GM18873 (cell line): ENCODE measurements around the gene CCHCR1.
A peak's percentile ranks its signal among the peaks of the same experiment; 100 is the strongest.
"Not testable (repeated sequence)": the region's sequence is repeated elsewhere in the genome, so short reads cannot be mapped to it uniquely, and the experiment has no call there.

Experiments used
- ATAC-seq: cut with Tn5 transposase; IDR thresholded peaks from one replicate; pipeline ENCODE4 v1.9.1; 2021; ENCODE audit warnings: mild to moderate bottlenecking, moderate library complexity, moderate number of reproducible peaks; ENCODE audit not compliant: unreplicated experiment, low FRiP score

CCHCR1 gene

DNA sequence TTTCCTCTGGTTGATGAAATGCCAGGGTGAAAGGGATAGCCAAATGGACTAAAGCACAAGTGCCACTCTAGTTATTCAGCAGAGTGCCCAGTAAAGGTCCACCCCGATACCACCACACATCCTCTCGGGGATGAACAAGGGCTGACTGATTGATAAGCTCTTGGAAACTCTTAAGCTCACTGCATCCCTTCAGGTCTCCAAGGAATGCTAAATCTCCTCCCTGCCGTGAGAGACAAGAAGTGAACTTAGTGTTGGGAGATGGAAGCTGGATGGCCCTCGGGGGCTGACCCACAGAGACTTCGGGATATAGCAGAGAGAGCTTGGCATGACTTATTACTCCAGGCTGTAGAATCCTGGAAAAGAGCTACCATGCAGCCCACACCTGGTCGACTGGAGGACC lies 26.3 kb upstream of the CCHCR1 start:
- ATAC-seq: not testable (repeated sequence)

- ATAC-seq: not testable (repeated sequence)
Measured at GRCh38 chr6:31183287-31183686, 25.7 kb upstream of the CCHCR1 start.

DNA sequence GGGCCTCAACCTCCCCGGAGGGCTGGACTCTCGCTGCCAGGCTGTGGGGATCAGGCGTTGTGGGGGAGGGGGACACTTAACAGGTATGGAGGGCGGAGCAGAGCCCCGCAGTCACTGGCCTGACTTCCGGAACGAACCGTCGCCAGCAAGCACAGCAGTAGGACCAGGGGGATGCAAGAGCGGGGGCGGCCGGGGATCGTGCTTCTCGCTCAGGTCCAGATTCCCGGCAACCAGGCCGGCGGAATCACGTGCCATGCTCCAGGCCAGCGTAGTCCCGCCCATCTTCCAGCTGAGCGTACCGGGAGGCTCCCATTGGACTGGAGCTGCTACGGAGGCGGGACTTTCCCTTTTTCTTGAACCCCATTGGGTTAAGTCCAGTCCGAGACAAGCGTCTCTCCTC lies 22.9 kb upstream of the CCHCR1 start:
- no peak for ATAC-seq

DNA sequence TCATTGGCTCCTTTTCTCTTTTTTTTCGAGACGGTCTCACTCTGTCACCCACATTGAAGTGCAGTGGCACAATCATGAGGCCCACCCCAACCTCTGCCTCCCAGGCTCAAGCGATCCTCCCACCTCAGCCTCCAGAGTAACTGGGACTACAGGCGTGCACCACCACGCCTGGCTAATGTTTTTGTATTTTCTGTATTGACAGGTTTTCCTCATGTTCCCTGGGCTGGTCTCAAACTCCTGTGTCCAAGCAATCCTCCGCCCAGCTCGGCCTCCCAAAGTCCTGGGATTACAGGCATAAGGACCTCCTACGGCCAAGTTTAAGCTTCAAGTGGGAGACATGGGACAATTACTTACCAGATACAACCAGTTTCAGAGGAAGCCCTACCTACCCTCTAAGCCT lies 22.3 kb upstream of the CCHCR1 start:
- no peak for ATAC-seq

DNA sequence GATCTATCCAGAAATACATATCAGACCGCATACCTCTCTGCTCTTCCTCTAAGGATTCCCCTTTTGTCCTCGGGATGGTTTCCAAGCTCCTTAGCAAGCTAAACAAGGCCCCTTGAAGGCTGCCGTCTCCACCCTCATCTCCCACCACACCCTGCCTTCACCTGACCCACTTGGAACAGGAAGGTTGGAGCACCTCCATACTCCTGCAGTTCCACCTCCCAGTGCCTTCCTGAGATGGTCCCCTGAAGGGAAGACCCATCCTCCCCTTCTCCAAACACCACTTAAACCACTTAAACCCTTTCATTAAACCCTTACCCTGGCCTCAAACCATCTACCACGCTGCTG lies 21.4 kb upstream of the CCHCR1 start:
- no peak for ATAC-seq

DNA sequence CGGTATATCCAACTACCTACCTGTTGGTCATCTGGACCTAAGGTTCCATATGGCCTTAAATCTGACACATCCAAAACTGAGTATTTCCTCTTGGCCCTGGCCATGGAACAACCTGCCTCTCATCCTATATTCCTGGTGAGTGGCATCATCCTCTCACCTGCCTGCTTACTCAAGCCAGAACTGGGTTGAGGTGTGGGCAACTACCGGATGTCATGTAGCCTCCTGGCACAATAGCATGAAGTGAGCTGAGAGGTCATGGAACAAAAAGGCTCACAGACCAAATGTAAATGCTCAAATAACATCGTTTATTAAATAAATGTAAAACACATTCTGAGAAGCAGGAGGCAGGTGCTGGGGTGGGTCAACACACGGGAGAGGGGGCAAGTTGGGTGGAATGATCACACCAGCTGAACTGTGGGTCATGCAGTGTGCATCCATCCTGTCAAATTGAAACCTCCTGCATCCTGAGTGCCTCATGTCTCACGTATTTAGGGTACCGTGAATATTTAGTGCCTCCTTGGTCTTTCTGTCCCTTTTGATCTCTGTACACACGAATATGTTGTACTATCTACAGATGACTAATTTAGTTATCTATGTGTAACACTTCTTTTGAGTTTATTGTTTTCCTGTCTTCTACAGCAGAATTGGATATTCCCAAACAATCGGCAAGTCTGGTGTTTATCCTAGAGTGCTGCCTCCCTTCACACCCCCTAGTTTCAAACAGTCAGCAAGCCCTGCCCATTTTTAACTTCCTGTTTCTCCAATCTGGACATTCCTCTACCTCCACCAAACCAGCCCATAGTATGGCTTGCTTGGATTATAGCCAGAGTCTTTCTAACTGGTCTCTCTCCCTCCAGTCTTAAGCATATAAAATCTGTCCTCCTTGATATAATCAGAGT lies 20.8 kb upstream of the CCHCR1 start:
- ATAC-seq: no peak

DNA sequence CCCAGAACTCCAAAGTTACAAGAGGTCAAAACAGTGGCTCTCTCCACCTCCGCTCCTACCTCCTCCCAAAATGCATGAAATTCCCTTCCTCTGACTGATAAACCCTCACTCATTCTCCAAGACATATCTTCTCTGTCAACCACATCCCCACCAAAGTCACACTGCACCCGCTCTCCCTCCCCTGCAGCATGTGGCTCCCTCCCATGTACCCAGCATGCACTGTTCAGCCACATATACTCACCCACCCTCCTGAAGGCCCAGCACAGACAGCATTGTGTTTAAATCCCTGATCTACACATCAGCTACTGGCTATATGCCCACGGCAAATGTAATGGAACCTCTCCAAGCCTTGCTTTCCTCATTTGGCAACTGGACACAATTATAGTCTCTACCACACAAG lies 18.4 kb upstream of the CCHCR1 start:
- ATAC-seq: no peak

DNA sequence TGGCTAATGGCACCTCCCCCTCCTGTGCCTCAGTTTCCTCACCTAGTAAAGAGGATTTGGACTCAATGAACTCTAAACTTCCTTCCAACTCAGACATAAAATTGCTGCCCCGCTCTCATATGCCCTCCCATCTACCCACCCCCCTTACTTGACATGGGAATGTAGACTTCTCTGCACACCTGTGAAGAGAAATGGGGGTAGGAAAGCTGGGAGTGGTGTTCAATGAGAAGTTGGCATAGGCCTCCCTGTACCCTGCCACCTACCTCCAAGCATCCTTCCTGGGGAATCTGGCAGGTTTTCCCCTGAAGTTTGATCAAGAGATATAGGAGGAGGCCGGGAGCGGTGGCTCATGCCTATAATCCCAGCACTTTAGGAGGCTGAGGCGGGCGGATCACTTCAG lies 16.8 kb upstream of the CCHCR1 start:
- ATAC-seq: no peak

- no peak for ATAC-seq
Measured at GRCh38 chr6:31173406-31173805, 15.8 kb upstream of the CCHCR1 start.

DNA sequence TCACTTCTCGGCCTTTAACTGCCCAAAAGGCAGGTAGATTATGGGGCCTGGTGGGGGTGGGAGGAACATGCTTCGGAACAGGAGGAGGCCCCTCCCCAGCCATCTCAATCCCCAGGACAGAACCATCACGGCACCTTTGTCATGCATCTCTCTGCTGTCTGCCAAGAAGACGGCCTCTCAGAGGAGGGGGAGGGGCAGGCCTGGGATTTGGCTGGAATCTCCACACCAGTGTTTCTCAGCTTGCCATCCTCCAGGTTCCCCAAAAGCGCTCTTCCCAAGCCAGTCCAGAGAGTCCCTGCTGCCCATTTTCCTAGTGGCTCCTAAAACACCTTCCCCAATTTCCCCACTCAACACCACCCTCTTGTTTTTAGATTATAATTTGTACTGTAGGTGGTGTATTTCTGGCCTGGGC lies 15.4 kb upstream of the CCHCR1 start:
- ATAC-seq: no peak

DNA sequence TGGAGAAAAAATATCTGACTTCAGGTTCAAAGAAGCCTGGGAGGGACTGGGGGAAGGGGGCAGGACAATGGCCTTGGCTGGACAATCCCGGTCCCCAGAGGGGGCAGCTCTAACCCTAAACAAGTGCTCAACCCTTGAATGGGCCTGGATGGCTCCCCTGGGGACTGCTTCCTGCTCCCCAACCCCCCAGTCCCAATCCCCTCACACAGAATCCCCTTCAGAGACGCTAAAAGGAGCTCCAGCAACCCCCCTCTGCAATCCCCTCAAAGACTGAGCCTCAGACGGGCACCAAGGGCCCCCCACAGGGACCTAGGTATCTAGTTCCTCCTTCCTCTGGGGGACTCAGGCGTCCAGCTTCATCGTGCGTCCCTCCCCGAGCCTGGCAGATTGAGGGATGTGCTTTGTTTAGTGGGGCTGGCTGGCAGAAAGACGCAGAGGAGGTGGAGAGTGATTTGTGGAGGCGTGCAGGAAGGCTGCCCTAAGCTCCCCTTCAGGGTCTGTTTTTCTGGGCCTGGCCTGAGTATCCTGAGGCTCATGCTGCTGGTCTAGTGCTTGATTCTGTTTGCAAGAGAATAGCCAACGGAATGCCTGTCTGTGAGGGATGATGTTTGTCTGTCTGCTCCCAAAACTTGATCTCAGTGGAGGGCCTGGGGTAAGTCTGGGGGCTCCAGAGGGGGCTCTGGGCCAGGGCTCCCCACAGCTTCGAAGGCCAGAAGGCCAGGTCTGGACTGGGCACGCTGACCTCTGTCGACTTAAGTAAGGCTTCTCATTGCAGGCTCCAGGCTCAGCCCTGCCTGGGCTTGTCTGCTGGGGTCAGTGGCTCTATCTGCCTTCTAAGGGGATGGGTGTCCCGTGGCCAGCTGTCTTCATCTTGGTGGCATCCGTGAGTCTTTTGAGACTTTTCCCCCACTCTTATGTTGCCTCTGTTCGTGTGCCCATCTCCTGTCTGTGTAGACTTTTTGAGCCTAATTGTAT lies 14.6 kb upstream of the CCHCR1 start:
- no peak for ATAC-seq

DNA sequence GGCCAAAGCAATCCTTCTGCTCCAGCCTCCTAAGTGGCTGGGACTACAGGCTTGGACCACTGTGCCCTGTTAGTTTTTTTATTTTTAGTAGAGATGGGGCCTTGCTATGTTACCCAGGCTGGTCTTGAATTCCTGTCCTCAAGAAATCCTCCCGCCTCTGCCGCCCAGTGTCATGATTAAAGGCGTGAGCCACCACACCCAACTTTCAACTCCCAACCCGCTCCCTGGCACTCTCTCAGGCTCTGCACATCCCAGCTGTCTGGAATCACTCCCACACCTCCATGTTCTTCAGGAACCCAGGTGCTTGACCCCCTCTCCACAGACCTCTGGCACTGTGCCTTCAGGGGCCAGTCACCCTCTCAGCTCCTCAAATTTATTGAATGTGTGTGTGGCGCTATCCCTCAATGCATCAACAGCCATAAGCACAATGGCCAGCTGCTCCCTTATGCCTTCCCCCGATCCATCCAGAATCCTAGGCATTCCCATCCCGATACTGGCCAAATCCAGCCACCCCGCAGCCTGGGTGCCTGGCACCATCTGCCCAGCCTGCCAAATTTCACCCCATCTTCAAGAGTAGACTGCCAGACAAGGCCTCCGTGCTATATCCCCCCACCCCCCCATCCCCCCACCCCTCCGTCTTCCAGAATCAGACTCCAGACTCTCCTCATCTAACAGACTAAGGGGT lies 13.5 kb upstream of the CCHCR1 start:
- ATAC-seq: no peak

DNA sequence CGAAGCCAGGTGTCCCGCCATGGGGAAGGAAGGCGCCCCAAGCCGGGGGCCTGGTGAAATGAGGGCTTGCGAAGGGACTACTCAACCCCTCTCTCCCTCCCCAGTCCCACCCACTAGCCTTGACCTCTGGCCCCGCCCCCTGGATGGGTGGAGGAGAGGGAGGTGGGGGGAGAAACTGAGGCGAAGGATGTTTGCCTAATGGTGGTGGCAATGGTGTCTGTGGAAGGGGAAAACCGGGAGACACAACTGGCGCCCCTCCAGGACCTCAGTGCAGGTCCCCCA lies 12.9 kb upstream of the CCHCR1 start, which contains the start of gene POU5F1:
Gene POU5F1, minus strand, starts transcription at position 83 of the 282 bp plus-strand sequence. Its CDS starts 62 bp downstream, at position 21.
- no peak for ATAC-seq

GRCh38 chr6:31169858-31170599 lies 12.4 kb upstream of the CCHCR1 start:
- not testable (repeated sequence) for ATAC-seq

DNA sequence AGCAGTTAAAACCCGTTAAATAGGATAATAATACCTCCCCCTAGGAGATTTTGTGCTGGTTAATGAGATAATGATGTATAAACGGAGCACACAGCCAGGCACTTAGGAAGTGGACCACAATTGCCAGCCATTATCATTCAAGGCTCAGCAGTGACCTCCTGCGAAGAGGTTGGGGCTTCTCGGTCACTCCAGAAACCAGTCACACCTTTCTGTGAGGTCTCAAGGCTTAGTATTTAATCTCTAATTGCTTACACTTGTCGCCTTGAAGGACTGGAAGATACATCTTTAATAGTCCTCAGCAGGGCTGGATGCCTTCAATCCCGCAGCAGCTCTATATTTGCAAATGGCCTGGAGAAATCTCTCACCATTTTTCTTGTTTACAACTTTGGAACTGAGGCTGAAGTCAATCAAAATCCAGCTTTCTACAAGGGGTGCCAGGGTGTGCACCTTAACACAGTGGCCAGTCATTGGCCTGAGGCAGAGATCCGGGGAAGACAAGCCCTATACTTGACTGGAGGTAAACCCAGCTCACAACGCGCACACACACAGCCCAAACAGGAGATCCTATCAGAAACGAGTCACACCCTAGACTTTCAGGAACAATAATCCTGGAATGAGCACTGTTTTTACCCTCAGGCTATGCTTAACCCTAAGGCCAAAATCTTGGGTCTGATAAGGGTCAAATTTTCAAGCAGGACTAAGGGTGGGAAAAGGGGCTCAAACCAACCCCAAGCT lies 11.7 kb upstream of the CCHCR1 start:
- ATAC-seq: no peak

DNA sequence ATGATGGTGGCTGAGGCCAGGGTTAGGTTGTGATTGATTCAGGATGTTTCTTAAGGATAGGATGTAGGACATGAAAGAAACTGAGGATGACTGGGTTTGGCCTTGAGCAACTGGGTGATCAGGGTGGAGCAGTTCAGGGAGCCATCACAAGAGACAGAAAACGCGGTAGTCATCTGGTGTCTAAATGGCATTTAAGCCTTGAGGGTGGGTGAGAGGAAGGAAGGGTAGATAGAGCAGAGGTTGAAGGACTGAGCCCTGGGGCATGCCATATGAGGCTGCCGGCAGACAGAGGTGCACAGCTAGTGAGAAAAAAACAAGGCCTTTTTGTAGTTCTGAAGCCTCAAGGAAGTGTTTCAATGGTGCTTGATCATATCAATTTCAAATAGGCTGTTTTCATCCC lies 11.0 kb upstream of the CCHCR1 start:
- no peak for ATAC-seq

- ATAC-seq: no peak
Measured at GRCh38 chr6:31165986-31166385, 8.4 kb upstream of the CCHCR1 start.

GRCh38 chr6:31165064-31165832 lies 7.6 kb upstream of the CCHCR1 start:
- ATAC-seq: peak; percentile 51
